Esophagus squamous epithelium (tissue), 5 donors: ENCODE data around the gene OSGIN1. TPM values are rescaled to one million over a fixed set of nuclear protein-coding genes. Genes with fewer than 3 reads are reported as not detected.

Experiments
- DNase-seq: peaks from one replicate; lab custom pipeline; 2025; lab: John Stamatoyannopoulos, UW
- H3K27ac ChIP-seq, 4 donors: fragments of 200-600 bp; sonication (generic); one replicate each; pipeline ENCODE4 v1.5.1; 2016 to 2019; ENCODE audit warnings: mild to moderate bottlenecking in 1 of 4
- H3K27me3 ChIP-seq, 4 donors: fragments of 200-600 bp; sonication (generic); 1 replicate in 3 of 4; 2 replicates in 1 of 4; pipeline versions ENCODE4 v1.5.1 to v1.6.0; 2017 to 2021; ENCODE audit warnings: antibody characterized with exemption in 1 of 4
- H3K36me3 ChIP-seq, 3 donors: fragments of 200-600 bp; sonication (generic); one replicate each; pipeline ENCODE4 v1.5.1; 2016 to 2019
- H3K4me1 ChIP-seq, 3 donors: fragments of 200-600 bp; sonication (generic); one replicate each; pipeline ENCODE4 v1.5.1; 2017 to 2019
- H3K4me3 ChIP-seq, 4 donors: fragments of 200-600 bp; sonication (generic); 1 replicate in 3 of 4; 2 replicates in 1 of 4; pipeline ENCODE4 v1.5.1; 2016 to 2019; ENCODE audit warnings: mild to moderate bottlenecking in 2 of 4, moderate library complexity in 1 of 4
- H3K9me3 ChIP-seq, 3 donors: fragments of 200-600 bp; sonication (generic); one replicate each; pipeline ENCODE4 v1.5.1; 2016 to 2019
- POLR2A ChIP-seq, 4 donors: fragments of 450-650 bp; IDR thresholded peaks; one replicate each; pipeline ENCODE4 v1.6.1; 2017; ENCODE audit warnings: antibody characterized with exemption in 4 of 4, mild to moderate bottlenecking in 4 of 4, moderate library complexity in 3 of 4
- WGBS, 2 donors: methylation state at CpG; one replicate each; pipeline ENCODE4 v1.1.5; 2018; 5-methylcytosine and 5-hydroxymethylcytosine counted together
- intact Hi-C: fragments of 100-400 bp; cut with DNase I; formaldehyde crosslinking; loops from one replicate; pipeline ENCODE4 v1.15.0; 2022
- total RNA-seq, 4 donors: library from RNA; depleted of rRNA; stranded (reverse); fragments of >200 nt; gene quantifications; one replicate each; pipeline ENCODE4 v1.1.0, GENCODE V29; 2016
- TF ChIP-seq, protein P1 (sequence below), 6 experiments: fragments of 450-650 bp in 4 of 6; fragments of 200-600 bp in 2 of 6; sonication (generic) in 2 of 6; IDR thresholded peaks; one replicate each; pipeline ENCODE4 v1.5.1; 2016 to 2019; ENCODE audit warnings: antibody characterized with exemption in 6 of 6, mild to moderate bottlenecking in 4 of 6, moderate library complexity in 4 of 6
- donor health status: DM: yes; HTN: yes; CAD: no.

Gene OSGIN1
- total RNA-seq, 4 donors from 2014 or later = 5.0 to 27.6 (median 11.1) TPM

- no peaks in the 10 kb centered on the region for H3K27me3 ChIP-seq
- H3K4me3 ChIP-seq = peak overlapping the region; percentile 24 to 47 (median 41)
- no peak for DNase-seq
- peak overlapping the region; percentile 36 to 76 (median 54) for H3K27ac ChIP-seq
- peaks cover 0 to 14% (median 0%) of the 10 kb centered on the region in 3 donors for H3K36me3 ChIP-seq
- no peaks in the 10 kb centered on the region for H3K9me3 ChIP-seq
- peaks cover 2 to 17% (median 10%) of the 10 kb centered on the region in 3 donors for H3K4me1 ChIP-seq
- WGBS, 2 donors = 16 to 17% methylated on average over 21 to 28 of the region's 35 CpGs
- intact Hi-C loops = no loop called here
- TF ChIP-seq, protein P1, sequence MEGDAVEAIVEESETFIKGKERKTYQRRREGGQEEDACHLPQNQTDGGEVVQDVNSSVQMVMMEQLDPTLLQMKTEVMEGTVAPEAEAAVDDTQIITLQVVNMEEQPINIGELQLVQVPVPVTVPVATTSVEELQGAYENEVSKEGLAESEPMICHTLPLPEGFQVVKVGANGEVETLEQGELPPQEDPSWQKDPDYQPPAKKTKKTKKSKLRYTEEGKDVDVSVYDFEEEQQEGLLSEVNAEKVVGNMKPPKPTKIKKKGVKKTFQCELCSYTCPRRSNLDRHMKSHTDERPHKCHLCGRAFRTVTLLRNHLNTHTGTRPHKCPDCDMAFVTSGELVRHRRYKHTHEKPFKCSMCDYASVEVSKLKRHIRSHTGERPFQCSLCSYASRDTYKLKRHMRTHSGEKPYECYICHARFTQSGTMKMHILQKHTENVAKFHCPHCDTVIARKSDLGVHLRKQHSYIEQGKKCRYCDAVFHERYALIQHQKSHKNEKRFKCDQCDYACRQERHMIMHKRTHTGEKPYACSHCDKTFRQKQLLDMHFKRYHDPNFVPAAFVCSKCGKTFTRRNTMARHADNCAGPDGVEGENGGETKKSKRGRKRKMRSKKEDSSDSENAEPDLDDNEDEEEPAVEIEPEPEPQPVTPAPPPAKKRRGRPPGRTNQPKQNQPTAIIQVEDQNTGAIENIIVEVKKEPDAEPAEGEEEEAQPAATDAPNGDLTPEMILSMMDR (IDR thresholded peaks at IDR 0.05) = peak; percentile 91 to 97 (median 93)
- TF ChIP-seq POLR2A (IDR thresholded peaks at IDR 0.05) = no peak
Observed at GRCh38 chr16:83926726-83927397, 26.2 kb upstream of the OSGIN1 start.

DNA sequence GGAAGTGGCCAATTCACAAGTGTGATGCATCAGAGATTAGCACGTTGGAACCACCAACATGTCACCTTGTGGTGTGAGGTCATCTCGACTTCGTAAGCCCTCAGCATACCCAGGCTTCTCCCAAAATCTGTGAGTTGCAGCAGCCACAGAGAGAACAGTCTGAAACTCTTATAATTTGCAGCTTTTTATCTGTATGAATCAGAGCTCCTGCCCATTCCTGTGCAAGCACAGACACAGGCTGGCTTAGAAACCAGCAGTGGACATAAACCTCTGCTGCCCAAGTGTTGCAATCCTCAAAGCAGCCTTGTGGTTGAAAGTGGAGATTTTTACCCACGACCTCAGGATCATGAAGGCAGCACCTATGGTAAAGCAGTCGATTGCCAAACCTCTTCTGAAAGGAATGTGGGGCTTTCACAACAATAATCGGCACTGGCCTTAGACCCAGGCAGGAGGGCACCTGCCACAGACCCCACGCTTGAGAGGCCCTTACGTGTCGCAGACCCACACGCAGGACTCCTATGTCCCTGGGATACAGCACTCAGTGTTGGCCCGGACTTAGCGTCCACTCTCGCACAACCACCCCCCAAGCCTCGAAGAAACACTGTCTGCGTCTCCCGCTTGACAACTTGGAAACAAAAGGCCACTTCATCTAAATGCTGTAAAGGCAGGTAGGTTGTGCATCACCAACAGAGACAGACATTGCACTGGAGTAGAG, 24.5 kb upstream of the OSGIN1 start:
- H3K27me3 ChIP-seq = peaks cover 0 to 4% (median 0%) of the 10 kb centered on the region in 4 donors
- DNase-seq = no peak
- WGBS, 2 donors = 85 to 93% methylated on average over 13 to 15 of the region's 16 CpGs
- no peaks in the 10 kb centered on the region for H3K9me3 ChIP-seq
- TF ChIP-seq, protein P1 (IDR thresholded peaks at IDR 0.05) = no peak
- TF ChIP-seq POLR2A (IDR thresholded peaks at IDR 0.05) = no peak
- intact Hi-C loops = no loop called here
- peaks cover 2 to 17% (median 10%) of the 10 kb centered on the region in 3 donors for H3K4me1 ChIP-seq
- no peaks in the 10 kb centered on the region for H3K36me3 ChIP-seq
- H3K27ac ChIP-seq = no peak overlapping the region
- H3K4me3 ChIP-seq = no peak overlapping the region

GRCh38 chr16:83929811-83930555, 23.1 kb upstream of the OSGIN1 start:
- H3K4me1 ChIP-seq = peaks cover 7 to 24% (median 10%) of the 10 kb centered on the region in 3 donors
- no peak overlapping the region for H3K27ac ChIP-seq
- no peaks in the 10 kb centered on the region for H3K36me3 ChIP-seq
- no peaks in the 10 kb centered on the region for H3K9me3 ChIP-seq
- WGBS, 2 donors = 61 to 86% methylated on average over 9 to 11 of the region's 17 CpGs
- H3K4me3 ChIP-seq = no peak overlapping the region
- DNase-seq = no peak
- no peak for TF ChIP-seq POLR2A (IDR thresholded peaks at IDR 0.05)
- TF ChIP-seq, protein P1 (IDR thresholded peaks at IDR 0.05) = no peak
- peaks cover 0 to 18% (median 0%) of the 10 kb centered on the region in 4 donors for H3K27me3 ChIP-seq
- intact Hi-C loops = no loop called here

- H3K27ac ChIP-seq = no peak overlapping the region
- H3K4me3 ChIP-seq = no peak overlapping the region
- H3K36me3 ChIP-seq = no peaks in the 10 kb centered on the region
- H3K9me3 ChIP-seq = no peaks in the 10 kb centered on the region
- 40% methylated on average over 1 of the region's 22 CpGs; no CpG with 5 or more reads in 1 of the 2 donors for WGBS, 2 donors
- peaks cover 10 to 31% (median 12%) of the 10 kb centered on the region in 3 donors for H3K4me1 ChIP-seq
- DNase-seq = no peak
- TF ChIP-seq POLR2A (IDR thresholded peaks at IDR 0.05) = no peak
- TF ChIP-seq, protein P1 (IDR thresholded peaks at IDR 0.05) = no peak
- intact Hi-C loops = no loop called here
- peaks cover 0 to 22% (median 0%) of the 10 kb centered on the region in 4 donors for H3K27me3 ChIP-seq
Observed at GRCh38 chr16:83930730-83931500, 22.1 kb upstream of the OSGIN1 start.
